ENCODE data around the gene NBEA.

DNA sequence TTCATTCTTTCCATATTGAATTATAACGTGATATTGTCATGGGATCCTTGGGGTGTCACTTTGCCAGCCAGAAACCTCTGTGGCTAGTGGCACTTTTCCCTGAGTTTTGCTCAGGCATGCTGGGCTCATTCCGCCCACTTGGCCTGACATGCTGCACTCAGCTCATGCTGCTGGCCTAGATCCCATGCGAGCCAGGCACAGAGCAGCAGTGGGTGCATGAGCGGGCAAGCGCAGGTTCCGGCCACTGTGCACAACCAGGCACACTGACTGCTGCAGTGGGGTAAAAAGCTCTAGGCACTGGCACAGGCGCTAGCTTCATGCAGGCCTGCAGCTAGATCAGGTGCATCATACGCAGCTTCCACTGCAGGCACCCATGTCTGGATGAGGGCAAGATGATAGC is 313.2 kb downstream of the NBEA start:
- TF ChIP-seq EP300 (IDR thresholded peaks at IDR 0.05) (no peak), POLR2A (IDR thresholded peaks at IDR 0.05; ENCODE audit: low read length) (no peak), REST (IDR thresholded peaks at IDR 0.05) (no peak), SMC3 (IDR thresholded peaks at IDR 0.05) (no peak), CBX2 (IDR thresholded peaks at IDR 0.05; ENCODE audit: borderline replicate concordance, low read depth) (no peak), RAD21 (conservative IDR thresholded peaks at IDR 0.05 in 1 of 2, IDR thresholded peaks at IDR 0.05 in 1 of 2) (no peak), BHLHE40 (IDR thresholded peaks at IDR 0.05; ENCODE audit: low read depth, low read length) (no peak), KDM1A (IDR thresholded peaks at IDR 0.05; ENCODE audit: low read depth) (no peak)
- TF ChIP-seq, protein P1, sequence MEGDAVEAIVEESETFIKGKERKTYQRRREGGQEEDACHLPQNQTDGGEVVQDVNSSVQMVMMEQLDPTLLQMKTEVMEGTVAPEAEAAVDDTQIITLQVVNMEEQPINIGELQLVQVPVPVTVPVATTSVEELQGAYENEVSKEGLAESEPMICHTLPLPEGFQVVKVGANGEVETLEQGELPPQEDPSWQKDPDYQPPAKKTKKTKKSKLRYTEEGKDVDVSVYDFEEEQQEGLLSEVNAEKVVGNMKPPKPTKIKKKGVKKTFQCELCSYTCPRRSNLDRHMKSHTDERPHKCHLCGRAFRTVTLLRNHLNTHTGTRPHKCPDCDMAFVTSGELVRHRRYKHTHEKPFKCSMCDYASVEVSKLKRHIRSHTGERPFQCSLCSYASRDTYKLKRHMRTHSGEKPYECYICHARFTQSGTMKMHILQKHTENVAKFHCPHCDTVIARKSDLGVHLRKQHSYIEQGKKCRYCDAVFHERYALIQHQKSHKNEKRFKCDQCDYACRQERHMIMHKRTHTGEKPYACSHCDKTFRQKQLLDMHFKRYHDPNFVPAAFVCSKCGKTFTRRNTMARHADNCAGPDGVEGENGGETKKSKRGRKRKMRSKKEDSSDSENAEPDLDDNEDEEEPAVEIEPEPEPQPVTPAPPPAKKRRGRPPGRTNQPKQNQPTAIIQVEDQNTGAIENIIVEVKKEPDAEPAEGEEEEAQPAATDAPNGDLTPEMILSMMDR (IDR thresholded peaks at IDR 0.05), result no peak
- TF ChIP-seq, protein P2, sequence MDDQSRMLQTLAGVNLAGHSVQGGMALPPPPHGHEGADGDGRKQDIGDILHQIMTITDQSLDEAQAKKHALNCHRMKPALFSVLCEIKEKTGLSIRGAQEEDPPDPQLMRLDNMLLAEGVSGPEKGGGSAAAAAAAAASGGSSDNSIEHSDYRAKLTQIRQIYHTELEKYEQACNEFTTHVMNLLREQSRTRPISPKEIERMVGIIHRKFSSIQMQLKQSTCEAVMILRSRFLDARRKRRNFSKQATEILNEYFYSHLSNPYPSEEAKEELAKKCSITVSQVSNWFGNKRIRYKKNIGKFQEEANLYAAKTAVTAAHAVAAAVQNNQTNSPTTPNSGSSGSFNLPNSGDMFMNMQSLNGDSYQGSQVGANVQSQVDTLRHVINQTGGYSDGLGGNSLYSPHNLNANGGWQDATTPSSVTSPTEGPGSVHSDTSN (IDR thresholded peaks at IDR 0.05), result no peak

All from A549 (cell line).